Measurements from ENCODE around the gene OTULINL.

DNA sequence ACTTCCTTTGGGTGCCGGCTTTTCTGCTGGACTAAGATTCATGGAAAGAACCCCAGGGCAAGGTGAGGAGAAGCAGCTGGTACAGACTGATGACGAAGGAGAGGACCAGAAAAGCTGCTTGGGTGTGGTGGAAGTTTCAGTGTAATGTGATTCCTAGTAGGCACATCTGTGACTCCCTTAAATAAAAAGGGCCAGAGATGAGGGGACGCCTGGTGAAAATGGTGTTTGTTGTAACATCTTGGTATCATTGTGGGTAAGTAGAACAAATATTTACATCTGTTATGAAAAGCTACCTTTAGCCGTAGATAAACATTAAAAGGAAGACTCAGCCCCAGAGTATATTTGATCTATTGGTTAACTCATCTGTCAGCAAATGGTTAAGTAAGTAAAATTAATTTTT lies 33.8 kb downstream of the OTULINL start:
- no peak for TF ChIP-seq EZH2phosphoT487 (IDR thresholded peaks at IDR 0.05; ENCODE audit: borderline replicate concordance)
- no peak for TF ChIP-seq CTCF (conservative IDR thresholded peaks at IDR 0.05; ENCODE audit: low read length)

Measured in Loucy (cell line).